ENCODE results near the gene DENR. TPM values are rescaled to one million over a fixed set of nuclear protein-coding genes. Genes with fewer than 3 reads are reported as not detected.

Gene DENR
- total RNA-seq, 1 experiment from 2014 or later, result 68.7 TPM

DNA sequence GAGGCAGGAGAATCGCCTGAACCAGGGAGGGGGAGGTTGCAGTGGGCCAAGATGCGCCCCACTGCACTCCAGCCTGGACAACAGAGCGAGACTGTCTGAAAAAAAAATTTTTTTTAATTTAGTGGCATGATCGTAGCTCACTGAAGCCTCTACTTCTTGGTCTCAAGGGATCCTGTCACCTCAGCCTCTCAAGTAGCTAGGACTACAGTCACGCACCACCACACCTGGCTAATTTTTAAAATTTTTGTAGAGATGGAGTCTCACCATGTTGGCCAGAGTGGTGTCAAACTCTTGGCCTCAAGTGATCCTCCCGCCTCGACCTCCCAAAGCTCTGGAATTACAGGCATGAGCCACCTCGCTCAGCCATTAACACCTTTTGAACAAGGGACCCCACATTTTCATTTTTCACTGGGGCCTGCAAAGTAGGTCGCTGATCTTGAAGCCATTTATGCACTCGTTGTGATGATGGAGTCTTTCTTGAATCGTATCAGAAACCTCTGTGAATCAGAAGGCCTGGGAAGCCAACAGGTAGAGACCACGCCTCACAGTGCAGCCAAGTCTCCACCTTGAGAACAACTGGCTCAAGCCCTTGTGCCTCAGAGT, 27.9 kb upstream of the DENR start:
- in situ Hi-C loops (cut with HindIII; ENCODE audit: low pct_unique_long_range_greater_than_20kb, low sequenced_read_pairs), result no loop called here
- Histone ChIP-seq H3K36me3 (ENCODE audit: control insufficient read depth, insufficient read depth, low read length) (no peaks in the 10 kb centered on the region), H3K9me3 (ENCODE audit: control insufficient read depth, insufficient read depth, low read depth, low read length) (no peaks in the 10 kb centered on the region), H3K27ac (ENCODE audit: low read length) (no peak overlapping the region), H3K4me3 (ENCODE audit: low read depth in 2 of 2, low read length in 2 of 2) (no peak overlapping the region), H3K27me3 (ENCODE audit: control insufficient read depth, insufficient read depth, low read length) (no peaks in the 10 kb centered on the region), H3K4me1 (ENCODE audit: control insufficient read depth, insufficient read depth, low read length) (no peaks in the 10 kb centered on the region)
- no TSS peak for BruUV-seq (replicated peaks)
- intact Hi-C loops (cut with micrococcal nuclease; ENCODE audit: unreplicated experiment), result no loop called here
- CTCF ChIA-PET, result interaction anchor here (0.6 kb wide), 1 partner anchor 87 kb away, joined by 4 read pairs; no protein-coding TSS in a partner anchor
- DNase-seq (ENCODE audit: low read depth, low spot score), result no peak
- no peak for TF ChIP-seq SIN3A (IDR thresholded peaks at IDR 0.05; ENCODE audit: borderline replicate concordance, insufficient read depth, low read depth, low read length)
- no peak for TF ChIP-seq POLR2AphosphoS5 (IDR thresholded peaks at IDR 0.05; ENCODE audit: low read depth, low read length)
- no peak for TF ChIP-seq CTCF (IDR thresholded peaks at IDR 0.05)
- no peak for TF ChIP-seq TCF7L2 (IDR thresholded peaks at IDR 0.05; ENCODE audit: low read depth, low read length)
- TF ChIP-seq, protein P1, sequence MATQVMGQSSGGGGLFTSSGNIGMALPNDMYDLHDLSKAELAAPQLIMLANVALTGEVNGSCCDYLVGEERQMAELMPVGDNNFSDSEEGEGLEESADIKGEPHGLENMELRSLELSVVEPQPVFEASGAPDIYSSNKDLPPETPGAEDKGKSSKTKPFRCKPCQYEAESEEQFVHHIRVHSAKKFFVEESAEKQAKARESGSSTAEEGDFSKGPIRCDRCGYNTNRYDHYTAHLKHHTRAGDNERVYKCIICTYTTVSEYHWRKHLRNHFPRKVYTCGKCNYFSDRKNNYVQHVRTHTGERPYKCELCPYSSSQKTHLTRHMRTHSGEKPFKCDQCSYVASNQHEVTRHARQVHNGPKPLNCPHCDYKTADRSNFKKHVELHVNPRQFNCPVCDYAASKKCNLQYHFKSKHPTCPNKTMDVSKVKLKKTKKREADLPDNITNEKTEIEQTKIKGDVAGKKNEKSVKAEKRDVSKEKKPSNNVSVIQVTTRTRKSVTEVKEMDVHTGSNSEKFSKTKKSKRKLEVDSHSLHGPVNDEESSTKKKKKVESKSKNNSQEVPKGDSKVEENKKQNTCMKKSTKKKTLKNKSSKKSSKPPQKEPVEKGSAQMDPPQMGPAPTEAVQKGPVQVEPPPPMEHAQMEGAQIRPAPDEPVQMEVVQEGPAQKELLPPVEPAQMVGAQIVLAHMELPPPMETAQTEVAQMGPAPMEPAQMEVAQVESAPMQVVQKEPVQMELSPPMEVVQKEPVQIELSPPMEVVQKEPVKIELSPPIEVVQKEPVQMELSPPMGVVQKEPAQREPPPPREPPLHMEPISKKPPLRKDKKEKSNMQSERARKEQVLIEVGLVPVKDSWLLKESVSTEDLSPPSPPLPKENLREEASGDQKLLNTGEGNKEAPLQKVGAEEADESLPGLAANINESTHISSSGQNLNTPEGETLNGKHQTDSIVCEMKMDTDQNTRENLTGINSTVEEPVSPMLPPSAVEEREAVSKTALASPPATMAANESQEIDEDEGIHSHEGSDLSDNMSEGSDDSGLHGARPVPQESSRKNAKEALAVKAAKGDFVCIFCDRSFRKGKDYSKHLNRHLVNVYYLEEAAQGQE (IDR thresholded peaks at IDR 0.05; ENCODE audit: insufficient read depth in 1 of 2, low read depth in 2 of 2, low read length in 1 of 2), result no peak
- ATAC-seq, result no peak
- POLR2A ChIA-PET, result interaction anchor here (1.1 kb wide), 1 partner anchor 10 kb away, joined by 6 read pairs; no protein-coding TSS in a partner anchor

- ATAC-seq (no peak), DNase-seq (ENCODE audit: low read depth, low spot score) (no peak)
- ChIA-PET CTCF (interaction anchor here (0.6 to 0.7 kb wide), 2 partner anchors 86 to 508 kb away, joined by 4 to 6 read pairs; partner anchors contain the start of gene MTRFR), POLR2A (interaction anchor here (1.1 kb wide), 1 partner anchor 10 kb away, joined by 6 read pairs; no protein-coding TSS in a partner anchor)
- in situ Hi-C loops (cut with HindIII; ENCODE audit: low pct_unique_long_range_greater_than_20kb, low sequenced_read_pairs) (no loop called here), intact Hi-C loops (cut with micrococcal nuclease; ENCODE audit: unreplicated experiment) (no loop called here)
- Histone ChIP-seq H3K36me3 (ENCODE audit: control insufficient read depth, insufficient read depth, low read length) (no peaks in the 10 kb centered on the region), H3K4me1 (ENCODE audit: control insufficient read depth, insufficient read depth, low read length) (0 out of 2 replicates have a peak, but pooled peaks cover 4% of the 10 kb centered on the region), H3K27me3 (ENCODE audit: control insufficient read depth, insufficient read depth, low read length) (no peaks in the 10 kb centered on the region), H3K9me3 (ENCODE audit: control insufficient read depth, insufficient read depth, low read depth, low read length) (no peaks in the 10 kb centered on the region), H3K27ac (ENCODE audit: low read length) (no peak overlapping the region), H3K4me3 (ENCODE audit: low read depth in 2 of 2, low read length in 2 of 2) (no peak overlapping the region)
- no TSS peak for BruUV-seq (replicated peaks)
- no peak for TF ChIP-seq TCF7L2 (IDR thresholded peaks at IDR 0.05; ENCODE audit: low read depth, low read length)
- no peak for TF ChIP-seq CTCF (IDR thresholded peaks at IDR 0.05)
- no peak for TF ChIP-seq POLR2AphosphoS5 (IDR thresholded peaks at IDR 0.05; ENCODE audit: low read depth, low read length)
- TF ChIP-seq, protein P1 (IDR thresholded peaks at IDR 0.05; ENCODE audit: insufficient read depth in 1 of 2, low read depth in 2 of 2, low read length in 1 of 2), result no peak
- TF ChIP-seq SIN3A (IDR thresholded peaks at IDR 0.05; ENCODE audit: borderline replicate concordance, insufficient read depth, low read depth, low read length), result no peak
These were observed 27.1 kb upstream of the DENR start for GRCh38 chr12:122725452-122726079.
